Upper lobe of left lung (tissue), 4 donors: ENCODE data around the gene PEX11G.

ENCODE experiments used
- EP300 ChIP-seq, 4 donors: sonication (generic); formaldehyde crosslinking; IDR thresholded peaks; one replicate each; pipeline ENCODE4 v1.5.1; 2017; ENCODE audit warnings: antibody characterized with exemption in 4 of 4, control low read depth in 2 of 4
- POLR2A ChIP-seq, 4 donors: fragments of 450-650 bp; IDR thresholded peaks; one replicate each; pipeline ENCODE4 v1.5.1; 2016 to 2017; ENCODE audit warnings: antibody characterized with exemption in 4 of 4, mild to moderate bottlenecking in 2 of 4
- POLR2AphosphoS5 ChIP-seq, 2 donors: sonication (generic); formaldehyde crosslinking; IDR thresholded peaks; one replicate each; pipeline ENCODE4 v1.5.1; 2017; ENCODE audit warnings: antibody characterized with exemption in 2 of 2
- TF ChIP-seq, protein P1 (sequence below), 6 experiments: fragments of 450-650 bp in 4 of 6; fragments of 200-600 bp in 2 of 6; sonication (generic) in 2 of 6; IDR thresholded peaks; one replicate each; pipeline ENCODE4 v1.5.1; 2016 to 2019; ENCODE audit warnings: antibody characterized with exemption in 6 of 6

DNA sequence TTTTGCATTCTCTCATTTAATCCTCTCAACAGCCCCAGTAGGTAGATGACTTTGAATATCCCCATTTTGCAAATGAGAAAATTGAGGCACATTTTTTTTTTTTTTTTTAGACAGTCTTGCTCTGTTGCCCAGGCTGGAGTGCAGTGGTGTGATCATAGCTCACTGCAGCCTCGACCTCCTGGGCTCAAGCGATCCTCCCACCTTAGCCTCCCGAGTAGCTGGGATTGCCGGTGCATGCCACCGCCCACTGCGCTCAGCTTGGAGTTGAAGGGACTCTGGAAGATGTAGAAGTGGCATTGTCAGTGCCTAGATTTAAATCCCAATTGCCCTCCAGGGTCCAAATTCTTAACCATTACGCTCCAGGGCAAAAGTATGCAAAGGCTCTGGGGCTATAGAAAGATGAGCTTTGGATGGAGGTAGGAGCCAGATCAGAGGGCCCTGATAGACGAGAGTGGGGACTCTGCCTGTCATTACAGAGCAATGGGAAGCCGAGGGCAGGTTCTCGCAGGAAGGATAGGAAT is 32.8 kb upstream of the PEX11G start:
- TF ChIP-seq, protein P1, sequence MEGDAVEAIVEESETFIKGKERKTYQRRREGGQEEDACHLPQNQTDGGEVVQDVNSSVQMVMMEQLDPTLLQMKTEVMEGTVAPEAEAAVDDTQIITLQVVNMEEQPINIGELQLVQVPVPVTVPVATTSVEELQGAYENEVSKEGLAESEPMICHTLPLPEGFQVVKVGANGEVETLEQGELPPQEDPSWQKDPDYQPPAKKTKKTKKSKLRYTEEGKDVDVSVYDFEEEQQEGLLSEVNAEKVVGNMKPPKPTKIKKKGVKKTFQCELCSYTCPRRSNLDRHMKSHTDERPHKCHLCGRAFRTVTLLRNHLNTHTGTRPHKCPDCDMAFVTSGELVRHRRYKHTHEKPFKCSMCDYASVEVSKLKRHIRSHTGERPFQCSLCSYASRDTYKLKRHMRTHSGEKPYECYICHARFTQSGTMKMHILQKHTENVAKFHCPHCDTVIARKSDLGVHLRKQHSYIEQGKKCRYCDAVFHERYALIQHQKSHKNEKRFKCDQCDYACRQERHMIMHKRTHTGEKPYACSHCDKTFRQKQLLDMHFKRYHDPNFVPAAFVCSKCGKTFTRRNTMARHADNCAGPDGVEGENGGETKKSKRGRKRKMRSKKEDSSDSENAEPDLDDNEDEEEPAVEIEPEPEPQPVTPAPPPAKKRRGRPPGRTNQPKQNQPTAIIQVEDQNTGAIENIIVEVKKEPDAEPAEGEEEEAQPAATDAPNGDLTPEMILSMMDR (IDR thresholded peaks at IDR 0.05), result no peak
- no peak for TF ChIP-seq POLR2AphosphoS5 (IDR thresholded peaks at IDR 0.05)
- no peak for TF ChIP-seq EP300 (IDR thresholded peaks at IDR 0.05)
- no peak for TF ChIP-seq POLR2A (IDR thresholded peaks at IDR 0.05)
